ENCODE results near the gene RMND5B.
"Not testable (repeated sequence)": the region's sequence is repeated elsewhere in the genome, so short reads cannot be mapped to it uniquely, and the experiment has no call there.

GRCh38 chr5:178127300-178128009 is 3.4 kb upstream of the RMND5B start:
- not testable (repeated sequence) for TF ChIP-seq CTCF, POLR2A (IDR thresholded peaks at IDR 0.05)
